ENCODE data around the gene BSPRY. TPM values are rescaled to one million over a fixed set of nuclear protein-coding genes. Genes with fewer than 3 reads are reported as not detected.

Gene BSPRY
- total and polyA plus RNA-seq, 2 of the 13 experiments (the other 11 are each of a cell fraction or from before 2014, with no cell fraction given): 0.09 to 0.26 TPM

DNA sequence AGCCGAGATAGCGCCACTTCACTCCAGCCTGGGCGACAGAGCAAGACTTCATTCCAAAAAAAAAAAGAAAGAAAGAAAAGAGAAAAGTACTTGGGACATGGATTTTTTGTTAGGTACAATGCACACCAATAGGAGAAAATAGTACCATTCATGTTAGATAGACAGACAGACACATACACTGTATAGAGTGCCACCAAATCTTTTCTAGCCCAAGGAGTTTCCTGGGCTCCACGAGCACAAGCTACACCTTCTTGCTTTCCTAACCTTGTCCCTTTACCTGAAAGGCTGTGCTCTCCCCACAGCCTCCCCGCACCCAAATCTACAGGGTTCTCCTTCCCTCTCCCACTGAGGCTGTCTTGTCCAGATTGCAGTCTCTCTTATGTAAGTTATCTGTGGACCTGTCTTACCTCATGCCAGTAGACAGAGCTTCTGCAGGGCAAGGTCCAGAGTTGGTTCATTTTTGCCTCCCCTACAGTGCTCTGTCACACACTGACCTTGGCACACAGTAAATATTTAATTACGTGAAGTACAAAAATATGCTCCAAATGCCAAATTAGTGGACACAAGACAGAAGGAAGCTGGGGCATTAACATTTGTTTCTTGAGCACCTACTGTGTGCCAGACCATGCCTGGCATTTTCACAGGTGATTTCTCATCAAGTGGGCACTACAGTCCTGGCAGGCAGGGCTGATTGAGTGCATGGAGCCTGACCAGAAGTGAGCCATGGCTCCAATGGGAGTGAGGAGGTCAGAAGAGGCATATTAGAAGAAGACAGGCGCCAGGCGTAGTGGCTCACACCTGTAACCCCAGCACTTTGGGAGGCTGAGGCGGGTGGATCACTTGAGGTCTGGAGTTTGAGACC is 45.9 kb downstream of the BSPRY start (continued):
- no peak for TF ChIP-seq ZNF790 (CRISPR knock-in tag; IDR thresholded peaks at IDR 0.05; ENCODE audit: borderline replicate concordance)
- TF ChIP-seq ZBTB20 (CRISPR knock-in tag; IDR thresholded peaks at IDR 0.05; ENCODE audit: borderline replicate concordance, low read depth): no peak
- TF ChIP-seq SIN3B (IDR thresholded peaks at IDR 0.05; ENCODE audit: low read length): no peak
- peak; percentile 26; the same call in 1 of the 2 replicates for TF ChIP-seq ARHGAP35 (CRISPR knock-in tag; IDR thresholded peaks at IDR 0.05; ENCODE audit: borderline replicate concordance)
- TF ChIP-seq ZNF788 (CRISPR knock-in tag; IDR thresholded peaks at IDR 0.05; ENCODE audit: borderline replicate concordance): no peak; the same call in 1 of the 2 replicates
- peak; percentile 74 for TF ChIP-seq FOSL2 (CRISPR knock-in tag; IDR thresholded peaks at IDR 0.05)
- TF ChIP-seq ZC3H13 (CRISPR knock-in tag; IDR thresholded peaks at IDR 0.05): no peak
- no peak for TF ChIP-seq ZNF552 (CRISPR knock-in tag; IDR thresholded peaks at IDR 0.05; ENCODE audit: borderline replicate concordance)
- TF ChIP-seq, protein P1, sequence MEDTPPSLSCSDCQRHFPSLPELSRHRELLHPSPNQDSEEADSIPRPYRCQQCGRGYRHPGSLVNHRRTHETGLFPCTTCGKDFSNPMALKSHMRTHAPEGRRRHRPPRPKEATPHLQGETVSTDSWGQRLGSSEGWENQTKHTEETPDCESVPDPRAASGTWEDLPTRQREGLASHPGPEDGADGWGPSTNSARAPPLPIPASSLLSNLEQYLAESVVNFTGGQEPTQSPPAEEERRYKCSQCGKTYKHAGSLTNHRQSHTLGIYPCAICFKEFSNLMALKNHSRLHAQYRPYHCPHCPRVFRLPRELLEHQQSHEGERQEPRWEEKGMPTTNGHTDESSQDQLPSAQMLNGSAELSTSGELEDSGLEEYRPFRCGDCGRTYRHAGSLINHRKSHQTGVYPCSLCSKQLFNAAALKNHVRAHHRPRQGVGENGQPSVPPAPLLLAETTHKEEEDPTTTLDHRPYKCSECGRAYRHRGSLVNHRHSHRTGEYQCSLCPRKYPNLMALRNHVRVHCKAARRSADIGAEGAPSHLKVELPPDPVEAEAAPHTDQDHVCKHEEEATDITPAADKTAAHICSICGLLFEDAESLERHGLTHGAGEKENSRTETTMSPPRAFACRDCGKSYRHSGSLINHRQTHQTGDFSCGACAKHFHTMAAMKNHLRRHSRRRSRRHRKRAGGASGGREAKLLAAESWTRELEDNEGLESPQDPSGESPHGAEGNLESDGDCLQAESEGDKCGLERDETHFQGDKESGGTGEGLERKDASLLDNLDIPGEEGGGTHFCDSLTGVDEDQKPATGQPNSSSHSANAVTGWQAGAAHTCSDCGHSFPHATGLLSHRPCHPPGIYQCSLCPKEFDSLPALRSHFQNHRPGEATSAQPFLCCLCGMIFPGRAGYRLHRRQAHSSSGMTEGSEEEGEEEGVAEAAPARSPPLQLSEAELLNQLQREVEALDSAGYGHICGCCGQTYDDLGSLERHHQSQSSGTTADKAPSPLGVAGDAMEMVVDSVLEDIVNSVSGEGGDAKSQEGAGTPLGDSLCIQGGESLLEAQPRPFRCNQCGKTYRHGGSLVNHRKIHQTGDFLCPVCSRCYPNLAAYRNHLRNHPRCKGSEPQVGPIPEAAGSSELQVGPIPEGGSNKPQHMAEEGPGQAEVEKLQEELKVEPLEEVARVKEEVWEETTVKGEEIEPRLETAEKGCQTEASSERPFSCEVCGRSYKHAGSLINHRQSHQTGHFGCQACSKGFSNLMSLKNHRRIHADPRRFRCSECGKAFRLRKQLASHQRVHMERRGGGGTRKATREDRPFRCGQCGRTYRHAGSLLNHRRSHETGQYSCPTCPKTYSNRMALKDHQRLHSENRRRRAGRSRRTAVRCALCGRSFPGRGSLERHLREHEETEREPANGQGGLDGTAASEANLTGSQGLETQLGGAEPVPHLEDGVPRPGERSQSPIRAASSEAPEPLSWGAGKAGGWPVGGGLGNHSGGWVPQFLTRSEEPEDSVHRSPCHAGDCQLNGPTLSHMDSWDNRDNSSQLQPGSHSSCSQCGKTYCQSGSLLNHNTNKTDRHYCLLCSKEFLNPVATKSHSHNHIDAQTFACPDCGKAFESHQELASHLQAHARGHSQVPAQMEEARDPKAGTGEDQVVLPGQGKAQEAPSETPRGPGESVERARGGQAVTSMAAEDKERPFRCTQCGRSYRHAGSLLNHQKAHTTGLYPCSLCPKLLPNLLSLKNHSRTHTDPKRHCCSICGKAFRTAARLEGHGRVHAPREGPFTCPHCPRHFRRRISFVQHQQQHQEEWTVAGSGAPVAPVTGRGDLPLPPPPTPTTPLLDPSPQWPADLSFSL (CRISPR knock-in tag; IDR thresholded peaks at IDR 0.05): no peak
- peak; percentile 76 for TF ChIP-seq HOXA3 (CRISPR knock-in tag; IDR thresholded peaks at IDR 0.05)
- no peak for TF ChIP-seq ZFP36 (IDR thresholded peaks at IDR 0.05; ENCODE audit: borderline replicate concordance, low read depth, low read length, partially characterized antibody)
- no peak for TF ChIP-seq ELF1 (CRISPR knock-in tag; IDR thresholded peaks at IDR 0.05)
- no peak for TF ChIP-seq ZNF282 (IDR thresholded peaks at IDR 0.05; ENCODE audit: partially characterized antibody)
- 0 out of 2 replicates have a peak, but pooled peaks have one; percentile 46 for TF ChIP-seq PHF20 (CRISPR knock-in tag; IDR thresholded peaks at IDR 0.05)
- no peak for TF ChIP-seq ZNF598 (CRISPR knock-in tag; IDR thresholded peaks at IDR 0.05; ENCODE audit: borderline replicate concordance)
- no peak for TF ChIP-seq HOXA9 (CRISPR knock-in tag; IDR thresholded peaks at IDR 0.05; ENCODE audit: borderline replicate concordance)
- TF ChIP-seq ZNF383 (CRISPR knock-in tag; IDR thresholded peaks at IDR 0.05; ENCODE audit: borderline replicate concordance): no peak
- TF ChIP-seq MED1 (CRISPR knock-in tag; IDR thresholded peaks at IDR 0.05): peak; percentile 95
- peak; percentile 9; the same call in 1 of the 2 replicates for TF ChIP-seq KDM4B (CRISPR knock-in tag; IDR thresholded peaks at IDR 0.05)
- TF ChIP-seq, protein P2, sequence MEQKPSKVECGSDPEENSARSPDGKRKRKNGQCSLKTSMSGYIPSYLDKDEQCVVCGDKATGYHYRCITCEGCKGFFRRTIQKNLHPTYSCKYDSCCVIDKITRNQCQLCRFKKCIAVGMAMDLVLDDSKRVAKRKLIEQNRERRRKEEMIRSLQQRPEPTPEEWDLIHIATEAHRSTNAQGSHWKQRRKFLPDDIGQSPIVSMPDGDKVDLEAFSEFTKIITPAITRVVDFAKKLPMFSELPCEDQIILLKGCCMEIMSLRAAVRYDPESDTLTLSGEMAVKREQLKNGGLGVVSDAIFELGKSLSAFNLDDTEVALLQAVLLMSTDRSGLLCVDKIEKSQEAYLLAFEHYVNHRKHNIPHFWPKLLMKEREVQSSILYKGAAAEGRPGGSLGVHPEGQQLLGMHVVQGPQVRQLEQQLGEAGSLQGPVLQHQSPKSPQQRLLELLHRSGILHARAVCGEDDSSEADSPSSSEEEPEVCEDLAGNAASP (CRISPR knock-in tag; IDR thresholded peaks at IDR 0.05; ENCODE audit: borderline replicate concordance): peak; percentile 84; the same call in 1 of the 2 replicates
